MCF 10A (cell line): Measurements from ENCODE around the gene ARHGAP42. TPM values are rescaled to one million over a fixed set of nuclear protein-coding genes. Genes with fewer than 3 reads are reported as not detected.
"Not testable (repeated sequence)": the region's sequence is repeated elsewhere in the genome, so short reads cannot be mapped to it uniquely, and the experiment has no call there.

ENCODE experiments used
- BruUV-seq: library from RNA; stranded (reverse); fragments of 400-500 nt; replicated peaks from 2 replicates; lab custom pipeline; 2021; lab: Mats Ljungman, UMichigan
- CTCF ChIA-PET: fragments of 300-600 bp; sonication (Branson Sonifier 250); formaldehyde crosslinking; extraction: SDS; loops from one replicate; lab custom pipeline; 2021; ENCODE audit warnings: antibody characterized with exemption, inconsistent platforms; lab: Yijun Ruan, JAX
- POLR2A ChIA-PET: fragments of 300-600, 350-650 bp; sonication (Branson Sonifier 250); formaldehyde crosslinking; extraction: SDS; loops from one replicate; lab custom pipeline; 2020; ENCODE audit warnings: antibody characterized with exemption, inconsistent platforms; lab: Yijun Ruan, JAX
- DNase-seq: peaks from one replicate; pipeline ENCODE4 v3.0.0-alpha.2; 2018; ENCODE audit not compliant: unreplicated experiment
- H3K27ac Mint-ChIP-seq: one replicate; pipeline ENCODE4 v1.8.0; 2022; ENCODE audit warnings: mild to moderate bottlenecking, low read depth, mixed read lengths; ENCODE audit not compliant: unreplicated experiment
- H3K27me3 Mint-ChIP-seq: one replicate; pipeline ENCODE4 v1.8.0; 2022; ENCODE audit warnings: mixed read lengths; ENCODE audit not compliant: insufficient read depth, unreplicated experiment
- H3K36me3 Mint-ChIP-seq: one replicate; pipeline ENCODE4 v1.8.0; 2022; ENCODE audit warnings: mild to moderate bottlenecking, moderate library complexity, mixed read lengths; ENCODE audit not compliant: insufficient read depth, unreplicated experiment
- H3K4me1 Mint-ChIP-seq: one replicate; pipeline ENCODE4 v1.8.0; 2022; ENCODE audit warnings: mixed read lengths; ENCODE audit not compliant: insufficient read depth, unreplicated experiment
- H3K4me3 Mint-ChIP-seq: one replicate; pipeline ENCODE4 v1.8.0; 2022; ENCODE audit warnings: mild to moderate bottlenecking, moderate library complexity, mixed read lengths; ENCODE audit not compliant: unreplicated experiment
- H3K9me3 Mint-ChIP-seq: one replicate; pipeline ENCODE4 v1.8.0; 2022; ENCODE audit warnings: mixed read lengths; ENCODE audit not compliant: unreplicated experiment
- intact Hi-C: fragments of 100-400 bp; cut with micrococcal nuclease; formaldehyde crosslinking; loops from 2 replicates; pipeline ENCODE4 v1.14.1; 2022
- total RNA-seq: library from RNA; stranded (reverse); gene quantifications from 2 replicates; pipeline ENCODE4 v1.2.3, GENCODE V29; 2022
- TF ChIP-seq, protein P1 (sequence below): fragments of 200-600 bp; IDR thresholded peaks from one replicate; pipeline ENCODE4 v1.8.0; 2022; ENCODE audit warnings: antibody characterized with exemption, mild to moderate bottlenecking; ENCODE audit not compliant: unreplicated experiment

Gene ARHGAP42
- total RNA-seq, 1 experiment from 2014 or later: 2.5 TPM

DNA sequence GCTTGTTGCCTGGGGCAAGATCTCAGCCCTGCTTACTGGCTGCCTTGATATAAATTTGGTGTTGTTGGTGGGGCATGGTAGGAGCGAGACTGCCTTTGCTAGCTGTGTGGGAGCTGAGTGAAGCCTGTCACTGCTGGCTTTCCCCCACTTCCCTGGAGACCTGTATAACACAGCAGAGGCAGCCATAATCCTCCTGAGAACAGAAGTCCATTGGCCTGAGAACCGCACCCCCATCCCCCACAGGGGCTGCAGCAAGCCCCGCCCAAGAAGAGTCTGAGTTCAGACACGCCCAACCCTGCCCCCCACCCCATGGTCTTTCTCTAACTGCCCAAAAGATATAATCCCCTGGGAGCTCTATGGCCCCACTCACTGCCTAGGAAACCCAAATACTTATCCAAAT is 39.2 kb upstream of the ARHGAP42 start:
- Mint-ChIP-seq H3K4me3 (no peak overlapping the region), H3K27ac (no peak overlapping the region), H3K36me3 (peaks cover 6% of the 10 kb centered on the region), H3K27me3 (no peaks in the 10 kb centered on the region), H3K4me1 (no peaks in the 10 kb centered on the region), H3K9me3 (peaks cover 18% of the 10 kb centered on the region)
- POLR2A ChIA-PET: no interaction called here
- DNase-seq: no peak
- no TSS peak for BruUV-seq
- TF ChIP-seq, protein P1, sequence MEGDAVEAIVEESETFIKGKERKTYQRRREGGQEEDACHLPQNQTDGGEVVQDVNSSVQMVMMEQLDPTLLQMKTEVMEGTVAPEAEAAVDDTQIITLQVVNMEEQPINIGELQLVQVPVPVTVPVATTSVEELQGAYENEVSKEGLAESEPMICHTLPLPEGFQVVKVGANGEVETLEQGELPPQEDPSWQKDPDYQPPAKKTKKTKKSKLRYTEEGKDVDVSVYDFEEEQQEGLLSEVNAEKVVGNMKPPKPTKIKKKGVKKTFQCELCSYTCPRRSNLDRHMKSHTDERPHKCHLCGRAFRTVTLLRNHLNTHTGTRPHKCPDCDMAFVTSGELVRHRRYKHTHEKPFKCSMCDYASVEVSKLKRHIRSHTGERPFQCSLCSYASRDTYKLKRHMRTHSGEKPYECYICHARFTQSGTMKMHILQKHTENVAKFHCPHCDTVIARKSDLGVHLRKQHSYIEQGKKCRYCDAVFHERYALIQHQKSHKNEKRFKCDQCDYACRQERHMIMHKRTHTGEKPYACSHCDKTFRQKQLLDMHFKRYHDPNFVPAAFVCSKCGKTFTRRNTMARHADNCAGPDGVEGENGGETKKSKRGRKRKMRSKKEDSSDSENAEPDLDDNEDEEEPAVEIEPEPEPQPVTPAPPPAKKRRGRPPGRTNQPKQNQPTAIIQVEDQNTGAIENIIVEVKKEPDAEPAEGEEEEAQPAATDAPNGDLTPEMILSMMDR: no peak
- intact Hi-C loops: no loop called here
- CTCF ChIA-PET: no interaction called here

DNA sequence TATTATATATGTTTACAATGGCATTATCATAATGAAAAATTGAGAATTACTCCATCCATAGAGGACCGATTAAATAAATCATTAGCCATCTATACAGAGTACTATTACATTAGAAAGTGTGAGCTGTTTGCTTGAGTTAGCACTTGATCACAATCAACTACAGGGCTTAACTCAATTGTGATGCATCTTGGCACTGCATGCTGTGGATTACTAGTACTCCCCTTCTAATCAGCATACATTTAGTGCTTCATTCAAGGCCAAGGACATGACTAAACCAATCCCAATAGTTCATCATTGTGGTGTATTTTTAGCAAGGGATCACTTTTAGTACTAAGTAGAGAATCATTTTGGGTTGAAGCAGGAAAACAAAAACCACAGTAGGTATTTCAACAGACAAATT is 23.5 kb upstream of the ARHGAP42 start:
- intact Hi-C loops: no loop called here
- BruUV-seq: no TSS peak
- CTCF ChIA-PET: no interaction called here

DNA sequence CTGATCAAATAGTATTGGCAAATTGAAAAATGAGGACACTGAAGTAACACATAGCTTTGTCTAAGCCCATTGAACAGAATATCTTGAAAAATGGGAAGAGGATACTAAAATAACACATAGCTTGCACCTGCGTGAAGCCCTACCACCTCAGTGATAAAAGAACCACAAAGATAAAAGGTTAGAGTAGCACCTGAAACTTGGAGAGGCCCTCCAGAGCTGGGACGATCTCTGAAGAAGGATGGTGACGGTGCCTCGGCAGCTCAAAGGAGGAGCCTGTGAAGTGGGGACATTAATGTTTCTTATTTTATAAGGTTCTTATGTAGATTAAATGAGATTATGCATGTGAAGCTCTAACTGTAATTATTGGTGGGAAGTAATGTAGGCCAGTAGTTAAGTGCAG is 23.1 kb upstream of the ARHGAP42 start:
- no peaks in the 10 kb centered on the region for H3K9me3 Mint-ChIP-seq
- no peak for DNase-seq
- no peaks in the 10 kb centered on the region for H3K27me3 Mint-ChIP-seq
- intact Hi-C loops: no loop called here
- no peaks in the 10 kb centered on the region for H3K4me1 Mint-ChIP-seq
- POLR2A ChIA-PET: interaction anchor here (1.2 kb wide), 1 partner anchor 28 kb away, joined by 3 read pairs; no protein-coding TSS in a partner anchor
- TF ChIP-seq, protein P1: no peak
- H3K4me3 Mint-ChIP-seq: no peak overlapping the region
- H3K27ac Mint-ChIP-seq: no peak overlapping the region
- CTCF ChIA-PET: no interaction called here
- no peaks in the 10 kb centered on the region for H3K36me3 Mint-ChIP-seq
- no TSS peak for BruUV-seq

More for the DNA sequence above, 23.5 kb upstream of the ARHGAP42 start:
- H3K36me3 Mint-ChIP-seq: no peaks in the 10 kb centered on the region
- H3K9me3 Mint-ChIP-seq: no peaks in the 10 kb centered on the region
- H3K4me1 Mint-ChIP-seq: no peaks in the 10 kb centered on the region
- DNase-seq: no peak
- no peak overlapping the region for H3K4me3 Mint-ChIP-seq
- POLR2A ChIA-PET: interaction anchor here (1.2 kb wide), 1 partner anchor 29 kb away, joined by 3 read pairs; no protein-coding TSS in a partner anchor
- H3K27ac Mint-ChIP-seq: no peak overlapping the region
- H3K27me3 Mint-ChIP-seq: no peaks in the 10 kb centered on the region
- TF ChIP-seq, protein P1: no peak

DNA sequence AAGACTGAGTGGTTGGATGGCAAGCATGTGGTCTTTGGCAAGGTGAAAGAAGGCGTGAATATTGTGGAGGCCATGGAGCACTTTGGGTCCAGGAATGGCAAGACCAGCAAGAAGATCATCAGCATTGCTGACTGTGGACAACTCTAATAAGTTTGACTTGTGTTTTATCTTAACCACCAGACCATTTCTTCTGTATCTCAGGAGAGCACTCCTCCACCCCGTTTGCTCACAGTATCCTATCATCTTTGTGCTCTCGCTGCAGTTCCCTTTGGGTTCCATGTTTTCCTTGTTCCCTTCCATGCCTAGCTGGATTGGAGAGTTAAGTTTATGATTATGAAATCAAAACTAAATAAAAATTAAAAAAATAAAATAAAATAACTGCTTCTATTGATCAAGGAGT is 20.3 kb upstream of the ARHGAP42 start:
- H3K27ac Mint-ChIP-seq, H3K27me3 Mint-ChIP-seq, H3K9me3 Mint-ChIP-seq, H3K4me3 Mint-ChIP-seq, intact Hi-C loops, H3K36me3 Mint-ChIP-seq, POLR2A ChIA-PET, BruUV-seq, DNase-seq, H3K4me1 Mint-ChIP-seq: not testable (repeated sequence)
- CTCF ChIA-PET: interaction anchor here (0.6 kb wide), 2 partner anchors 319 to 480 kb away, joined by 3 read pairs; no protein-coding TSS in a partner anchor

DNA sequence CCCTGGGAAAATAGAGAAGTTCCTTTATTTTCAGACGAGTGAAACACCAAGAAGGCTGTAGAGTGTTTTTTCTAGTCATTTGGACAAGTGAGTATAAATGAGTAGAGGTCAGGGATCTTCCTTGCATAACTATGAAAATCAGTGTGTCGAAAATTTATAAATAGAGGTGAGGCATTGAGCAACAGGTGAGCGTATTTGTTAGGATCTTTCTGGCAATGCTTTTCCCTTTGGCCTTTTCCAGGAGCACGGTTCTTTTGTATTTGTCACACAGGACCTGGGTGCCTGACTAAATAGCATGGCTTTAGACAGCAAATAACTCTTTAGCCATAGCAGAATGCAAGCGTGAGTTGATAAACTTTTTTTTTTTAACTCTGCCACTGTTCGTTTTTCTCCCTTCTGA is 19.6 kb upstream of the ARHGAP42 start:
- H3K4me1 Mint-ChIP-seq: no peaks in the 10 kb centered on the region
- H3K27me3 Mint-ChIP-seq: no peaks in the 10 kb centered on the region
- no peak overlapping the region for H3K4me3 Mint-ChIP-seq
- TF ChIP-seq, protein P1: no peak
- ChIA-PET POLR2A (no interaction called here), CTCF (interaction anchor here (0.6 kb wide), 2 partner anchors 270 to 318 kb away, joined by 3 read pairs; no protein-coding TSS in a partner anchor)
- no TSS peak for BruUV-seq
- no peaks in the 10 kb centered on the region for H3K36me3 Mint-ChIP-seq
- no peaks in the 10 kb centered on the region for H3K9me3 Mint-ChIP-seq
- intact Hi-C loops: no loop called here
- DNase-seq: no peak
- H3K27ac Mint-ChIP-seq: no peak overlapping the region
